NCI-H2171 treated with DMSO at 0.1 percent for 48 hours (cell line): ENCODE data around the gene GPR150.

Experiments used
- DNase-seq: peaks from one replicate; lab custom pipeline; 2025; lab: John Stamatoyannopoulos, UW

GPR150 gene

DNA sequence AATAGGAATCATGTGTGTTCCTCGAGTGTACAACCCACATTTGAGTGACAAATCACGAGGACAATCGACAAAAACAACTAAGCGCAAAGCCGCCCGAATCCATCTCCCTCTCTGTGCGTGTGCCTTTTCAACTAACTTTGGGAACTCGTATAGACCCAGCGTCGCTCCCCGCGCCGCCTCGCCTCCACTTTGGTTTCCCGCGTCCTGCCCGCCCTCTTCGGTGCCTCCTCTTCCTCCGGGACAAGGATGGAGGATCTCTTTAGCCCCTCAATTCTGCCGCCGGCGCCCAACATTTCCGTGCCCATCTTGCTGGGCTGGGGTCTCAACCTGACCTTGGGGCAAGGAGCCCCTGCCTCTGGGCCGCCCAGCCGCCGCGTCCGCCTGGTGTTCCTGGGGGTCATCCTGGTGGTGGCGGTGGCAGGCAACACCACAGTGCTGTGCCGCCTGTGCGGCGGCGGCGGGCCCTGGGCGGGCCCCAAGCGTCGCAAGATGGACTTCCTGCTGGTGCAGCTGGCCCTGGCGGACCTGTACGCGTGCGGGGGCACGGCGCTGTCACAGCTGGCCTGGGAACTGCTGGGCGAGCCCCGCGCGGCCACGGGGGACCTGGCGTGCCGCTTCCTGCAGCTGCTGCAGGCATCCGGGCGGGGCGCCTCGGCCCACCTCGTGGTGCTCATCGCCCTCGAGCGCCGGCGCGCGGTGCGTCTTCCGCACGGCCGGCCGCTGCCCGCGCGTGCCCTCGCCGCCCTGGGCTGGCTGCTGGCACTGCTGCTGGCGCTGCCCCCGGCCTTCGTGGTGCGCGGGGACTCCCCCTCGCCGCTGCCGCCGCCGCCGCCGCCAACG lies at the start of gene GPR150:
GPR150 (plus strand) TSS at position 58 of the 840 bp plus-strand sequence; CDS start at position 247, 189 bp downstream.
- peak; percentile 8 for DNase-seq

- no peak for DNase-seq
These were observed 47.9 kb upstream of the GPR150 start for GRCh38 chr5:95572016-95572415.

GRCh38 chr5:95581576-95581975 lies 38.3 kb upstream of the GPR150 start:
- DNase-seq = no peak

DNA sequence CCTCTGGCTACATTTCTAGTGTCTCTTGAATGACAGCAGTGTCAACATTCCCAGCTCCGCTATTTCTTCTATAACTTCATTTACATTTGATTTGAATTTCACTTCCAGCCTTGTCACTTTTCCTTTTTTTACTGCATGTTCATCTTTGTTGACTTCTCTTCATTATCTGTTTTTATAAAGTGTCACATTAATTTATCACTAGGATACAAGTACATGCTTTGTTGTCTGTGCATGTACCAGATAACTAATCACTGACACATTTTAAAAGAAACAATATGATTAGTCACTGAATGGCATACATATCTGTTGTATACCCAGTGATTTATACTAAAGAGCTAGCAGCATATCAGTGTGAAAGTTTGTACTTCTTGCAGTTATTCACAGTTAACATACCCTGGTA lies 35.9 kb upstream of the GPR150 start:
- no peak for DNase-seq

- no peak for DNase-seq
These were observed 29.0 kb upstream of the GPR150 start for GRCh38 chr5:95590880-95591279.

DNA sequence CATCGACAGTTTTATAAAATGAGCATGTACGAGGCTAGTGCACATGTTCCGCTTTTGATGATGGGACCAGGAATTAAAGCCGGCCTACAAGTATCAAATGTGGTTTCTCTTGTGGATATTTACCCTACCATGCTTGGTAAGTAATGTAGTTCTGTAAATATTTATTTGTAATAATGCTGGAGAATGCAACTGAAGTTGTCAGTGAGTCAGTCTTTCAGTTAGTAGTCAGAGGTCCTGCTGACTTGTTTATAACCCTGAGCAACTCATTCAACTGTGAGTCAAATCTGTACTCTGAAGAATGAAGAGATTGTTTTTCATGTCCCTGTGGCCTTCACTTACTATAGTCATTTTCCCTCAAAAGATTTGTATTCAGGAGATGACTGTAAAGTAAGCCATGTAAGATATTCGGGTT lies 28.4 kb upstream of the GPR150 start:
- no peak for DNase-seq

GRCh38 chr5:95595289-95595931 lies 24.5 kb upstream of the GPR150 start:
- DNase-seq = no peak

DNA sequence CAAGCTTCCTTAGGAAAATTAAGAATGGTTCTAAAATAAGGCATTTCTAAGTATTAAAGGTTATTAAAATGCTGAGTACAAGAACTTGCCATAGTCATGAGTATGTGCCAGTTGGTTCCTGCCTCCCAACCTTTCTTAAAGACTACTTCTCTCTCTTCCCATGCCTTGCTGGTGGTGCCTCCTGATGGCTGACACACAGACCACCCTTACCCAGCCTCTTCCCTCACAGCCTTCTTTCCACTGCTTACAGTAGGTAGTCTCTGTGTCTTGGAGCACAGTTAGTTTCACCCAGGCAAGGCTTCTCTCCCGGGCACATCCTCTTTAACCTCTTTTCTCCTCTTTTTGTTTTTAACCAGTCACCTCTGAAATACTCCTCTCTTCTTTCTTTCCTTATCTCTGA lies 20.6 kb upstream of the GPR150 start:
- DNase-seq = no peak

DNA sequence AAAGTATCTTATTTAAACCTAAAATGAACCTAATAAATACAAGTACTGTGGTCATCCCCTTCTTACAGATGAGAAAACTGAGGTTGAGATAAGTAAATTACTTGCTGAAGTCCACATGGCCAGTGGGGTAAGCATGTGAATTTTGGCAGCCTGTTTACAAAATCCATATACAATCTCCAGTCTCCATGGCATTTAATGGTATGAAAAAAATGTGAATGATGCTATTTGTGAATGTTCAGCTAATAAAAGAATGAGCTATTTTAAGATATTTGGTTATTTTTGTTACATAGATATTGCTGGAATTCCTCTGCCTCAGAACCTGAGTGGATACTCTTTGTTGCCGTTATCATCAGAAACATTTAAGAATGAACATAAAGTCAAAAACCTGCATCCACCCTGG lies 19.3 kb upstream of the GPR150 start:
- no peak for DNase-seq

GRCh38 chr5:95605786-95606185 lies 14.1 kb upstream of the GPR150 start:
- no peak for DNase-seq

DNA sequence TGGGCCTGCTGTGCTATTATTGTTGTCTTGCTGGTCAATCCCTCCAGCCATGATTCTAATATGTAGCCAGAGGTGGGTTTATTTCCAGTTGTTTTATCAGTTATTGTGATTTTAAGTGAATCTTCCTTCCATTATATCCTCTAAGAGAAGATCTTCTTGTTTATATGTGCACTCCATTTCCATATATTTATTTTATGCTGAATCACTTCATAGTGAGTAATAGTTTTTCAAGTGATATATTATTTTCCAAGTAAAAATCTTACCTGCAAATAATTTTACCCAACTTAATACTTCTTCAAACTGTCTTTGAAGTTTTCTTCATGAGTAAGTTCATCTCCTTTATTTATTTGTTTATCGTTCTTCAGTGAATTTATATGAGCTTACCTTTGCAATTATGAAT lies 13.5 kb upstream of the GPR150 start:
- DNase-seq = no peak

- peak; percentile 1 for DNase-seq
These were observed 10.2 kb upstream of the GPR150 start for GRCh38 chr5:95609711-95610110.

- DNase-seq = no peak
These were observed 9.3 kb upstream of the GPR150 start for GRCh38 chr5:95610546-95610945.

- DNase-seq = no peak
These were observed 8.5 kb upstream of the GPR150 start for GRCh38 chr5:95611396-95611795.

DNA sequence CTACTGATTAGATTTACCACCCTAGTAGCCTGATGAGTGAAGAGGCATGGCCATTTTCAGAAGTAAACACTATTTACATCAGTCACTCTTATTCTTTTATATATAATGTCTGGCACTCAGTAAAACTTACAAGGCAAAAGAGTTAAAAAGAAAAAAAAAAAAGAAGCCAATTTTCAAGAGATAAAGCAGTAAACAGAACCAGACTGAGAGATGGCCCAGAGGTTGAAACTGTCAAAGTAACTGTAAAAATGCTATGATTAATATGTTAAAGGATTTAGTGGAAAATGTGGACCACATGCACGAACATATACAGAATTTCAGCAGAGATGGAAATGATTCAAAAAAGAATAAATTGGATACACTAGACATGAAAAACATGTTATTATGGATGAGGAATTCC lies 6.4 kb upstream of the GPR150 start:
- DNase-seq = no peak

GRCh38 chr5:95615164-95615467 lies 4.8 kb upstream of the GPR150 start:
- DNase-seq = no peak

- DNase-seq = no peak
These were observed 2.8 kb upstream of the GPR150 start for GRCh38 chr5:95617057-95617456.

DNA sequence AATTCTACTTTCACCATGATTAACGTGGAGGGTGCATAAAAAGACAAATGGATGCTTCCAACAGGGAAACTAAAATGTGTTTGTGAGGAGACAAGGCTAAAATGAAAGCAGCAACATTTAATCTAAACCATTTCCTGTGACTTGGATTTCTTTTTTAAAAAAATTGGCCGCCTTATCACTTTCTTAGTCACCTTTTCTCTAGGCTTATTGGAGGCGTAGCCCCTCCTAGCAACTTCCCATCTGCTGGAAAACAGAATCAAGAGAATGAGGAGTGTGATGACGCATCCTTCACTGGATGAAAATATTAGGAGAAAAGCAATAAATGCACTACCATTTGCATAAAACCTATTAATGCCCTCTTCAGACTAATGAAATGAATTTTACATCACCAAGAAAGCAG lies 791 bp upstream of the GPR150 start:
- no peak for DNase-seq

DNA sequence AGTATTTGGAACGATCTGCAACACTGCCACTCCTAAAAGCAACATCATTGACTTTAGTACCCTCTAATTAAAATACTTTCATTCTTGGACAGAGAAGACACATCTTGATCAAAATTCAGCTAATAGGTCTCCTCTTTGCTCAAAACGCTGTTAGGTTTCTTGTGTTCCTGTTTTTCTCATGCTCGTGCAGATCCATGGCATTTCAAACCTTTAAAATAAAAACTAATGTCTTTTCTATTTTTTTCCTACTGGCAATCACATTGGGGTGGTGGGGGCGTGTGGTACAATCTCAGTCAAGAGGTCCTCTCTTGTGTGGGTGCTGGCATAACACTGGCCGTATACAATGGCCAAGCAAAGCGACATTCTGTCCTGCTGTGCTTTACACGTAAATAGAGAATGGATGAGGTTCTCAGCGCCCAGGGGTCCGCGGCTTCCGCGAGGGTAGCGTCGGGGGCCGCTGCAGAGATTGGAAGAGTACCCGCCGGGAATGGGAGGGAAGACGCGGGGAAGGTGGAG lies 315 bp upstream of the GPR150 start:
- DNase-seq = no peak

DNA sequence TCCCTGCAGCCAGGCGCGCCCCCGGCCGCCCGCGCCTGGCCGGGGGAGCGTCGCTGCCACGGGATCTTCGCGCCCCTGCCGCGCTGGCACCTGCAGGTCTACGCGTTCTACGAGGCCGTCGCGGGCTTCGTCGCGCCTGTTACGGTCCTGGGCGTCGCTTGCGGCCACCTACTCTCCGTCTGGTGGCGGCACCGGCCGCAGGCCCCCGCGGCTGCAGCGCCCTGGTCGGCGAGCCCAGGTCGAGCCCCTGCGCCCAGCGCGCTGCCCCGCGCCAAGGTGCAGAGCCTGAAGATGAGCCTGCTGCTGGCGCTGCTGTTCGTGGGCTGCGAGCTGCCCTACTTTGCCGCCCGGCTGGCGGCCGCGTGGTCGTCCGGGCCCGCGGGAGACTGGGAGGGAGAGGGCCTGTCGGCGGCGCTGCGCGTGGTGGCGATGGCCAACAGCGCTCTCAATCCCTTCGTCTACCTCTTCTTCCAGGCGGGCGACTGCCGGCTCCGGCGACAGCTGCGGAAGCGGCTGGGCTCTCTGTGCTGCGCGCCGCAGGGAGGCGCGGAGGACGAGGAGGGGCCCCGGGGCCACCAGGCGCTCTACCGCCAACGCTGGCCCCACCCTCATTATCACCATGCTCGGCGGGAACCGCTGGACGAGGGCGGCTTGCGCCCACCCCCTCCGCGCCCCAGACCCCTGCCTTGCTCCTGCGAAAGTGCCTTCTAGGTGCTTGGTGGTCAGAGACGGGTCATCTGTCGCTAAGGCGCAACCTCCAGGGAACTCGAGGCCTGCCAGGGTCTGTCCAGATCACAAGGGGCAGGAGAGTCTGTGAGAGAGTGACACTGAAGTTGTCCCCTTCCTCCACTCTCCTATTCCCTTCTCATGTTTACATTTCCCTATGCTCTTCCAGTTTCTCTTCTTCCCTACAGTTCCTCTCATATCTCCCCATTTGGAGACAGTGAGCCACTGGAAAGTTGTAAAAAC lies 1.3 kb downstream of the GPR150 start:
- DNase-seq = peak; percentile 3

DNA sequence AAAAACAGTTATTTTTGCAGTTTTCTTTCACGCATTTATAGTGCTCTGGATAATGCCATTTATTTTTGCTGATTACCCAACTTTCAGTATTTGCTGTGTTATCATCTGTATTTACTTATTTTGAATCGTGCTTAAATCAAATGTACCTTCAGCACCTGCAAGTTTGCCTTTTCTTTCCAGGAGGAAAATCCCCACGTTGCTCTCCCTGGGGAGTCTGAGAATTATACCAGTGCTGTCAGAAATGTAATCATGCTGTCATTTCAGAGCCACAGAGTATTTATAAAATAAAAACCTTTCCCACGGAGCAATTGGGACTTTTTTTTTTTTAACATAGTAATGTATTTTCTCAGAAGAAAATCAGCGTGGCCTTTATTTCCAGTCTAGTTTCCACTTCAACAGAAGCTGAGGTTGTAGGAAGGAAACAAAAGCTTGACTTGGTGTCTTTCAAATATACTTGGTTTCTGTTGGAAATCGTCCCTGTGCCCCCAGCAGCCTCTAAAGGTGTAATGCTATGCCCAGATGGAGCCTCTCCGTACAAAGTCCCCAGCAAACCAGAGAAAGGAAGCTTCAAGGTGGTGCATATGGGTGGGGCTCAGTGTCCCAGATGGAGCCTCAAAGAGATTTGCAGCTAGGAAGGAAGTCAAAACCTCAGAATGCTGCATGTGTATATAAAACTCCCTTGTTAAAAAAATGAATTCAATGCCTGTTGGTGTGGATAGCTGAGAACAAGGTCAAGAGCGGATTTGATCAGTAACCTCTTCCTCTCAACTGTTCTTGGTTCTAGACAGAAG lies 2.1 kb downstream of the GPR150 start:
- peak; percentile 1 for DNase-seq

DNA sequence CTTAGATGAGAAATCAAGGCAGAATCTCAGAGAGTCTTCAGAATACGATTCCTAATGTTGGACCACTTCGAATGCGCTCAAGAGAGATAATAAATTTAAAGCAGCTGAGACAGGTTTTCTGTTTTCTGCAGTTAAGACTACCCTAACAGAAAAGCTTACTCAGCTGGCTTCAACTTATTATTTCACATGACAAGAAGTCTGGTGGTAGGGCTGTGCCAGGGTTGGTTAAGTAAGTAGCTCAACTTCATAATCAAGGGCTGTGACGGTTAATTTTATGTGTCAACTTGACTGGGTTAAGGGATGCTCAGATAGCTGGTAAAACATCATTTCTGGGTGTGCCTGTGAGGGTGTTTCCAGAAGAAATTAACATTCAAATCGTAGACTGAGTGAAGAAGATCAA lies 3.8 kb downstream of the GPR150 start:
- no peak for DNase-seq
